ENCODE measurements around the gene YAE1. TPM values are rescaled to one million over a fixed set of nuclear protein-coding genes. Genes with fewer than 3 reads are reported as not detected.

The YAE1 gene
- total and polyA plus RNA-seq, 2 of the 13 experiments (the other 11 are each of a cell fraction or from before 2014, with no cell fraction given), result 18.7 to 28.3 TPM

GRCh38 chr7:39566023-39566921 lies at the start of gene YAE1 (continued):
- TF ChIP-seq ZNF253 (CRISPR knock-in tag; IDR thresholded peaks at IDR 0.05; ENCODE audit: borderline replicate concordance) (peak; percentile 83; the same call in 1 of the 2 replicates), ZNF207 (IDR thresholded peaks at IDR 0.05; ENCODE audit: borderline replicate concordance) (no peak), ZNF615 (CRISPR knock-in tag; IDR thresholded peaks at IDR 0.05; ENCODE audit: borderline replicate concordance) (no peak; the same call in 1 of the 2 replicates), ZFP1 (CRISPR knock-in tag; IDR thresholded peaks at IDR 0.05) (no peak), IKZF1 (IDR thresholded peaks at IDR 0.05) (no peak), ZNF703 (CRISPR knock-in tag; IDR thresholded peaks at IDR 0.05; ENCODE audit: borderline replicate concordance) (no peak), PCBP2 (optimal IDR thresholded peaks at IDR 0.05; ENCODE audit: low read depth, low read length, poor library complexity, severe bottlenecking) (no peak), ZNF563 (CRISPR knock-in tag; IDR thresholded peaks at IDR 0.05) (peak; percentile 71), ZKSCAN5 (CRISPR knock-in tag; IDR thresholded peaks at IDR 0.05) (0 out of 2 replicates have a peak, but pooled peaks have one; percentile 34), ZNF264 (CRISPR knock-in tag; IDR thresholded peaks at IDR 0.05) (peak; percentile 76), ZNF331 (CRISPR knock-in tag; IDR thresholded peaks at IDR 0.05) (0 out of 2 replicates have a peak, but pooled peaks have one; percentile 12), ATF3 (CRISPR knock-in tag; IDR thresholded peaks at IDR 0.05) (peak; percentile 9; the same call in 1 of the 2 replicates), ZNF775 (CRISPR knock-in tag; IDR thresholded peaks at IDR 0.05; ENCODE audit: borderline replicate concordance) (no peak), ZZZ3 (CRISPR knock-in tag; IDR thresholded peaks at IDR 0.05; ENCODE audit: borderline replicate concordance) (peak; percentile 78; the same call in 1 of the 2 replicates), ZC3H4 (CRISPR knock-in tag; IDR thresholded peaks at IDR 0.05; ENCODE audit: borderline replicate concordance) (no peak), ZNF883 (CRISPR knock-in tag; IDR thresholded peaks at IDR 0.05; ENCODE audit: not compliant biosample characterization) (peak; percentile 88), YY1 (IDR thresholded peaks at IDR 0.05; ENCODE audit: insufficient read depth, insufficient replicate concordance, low read depth, low read length) (peak; percentile 84), ATF5 (CRISPR knock-in tag; IDR thresholded peaks at IDR 0.05; ENCODE audit: low read depth) (no peak), MTF1 (CRISPR knock-in tag; IDR thresholded peaks at IDR 0.05) (no peak), SP4 (CRISPR knock-in tag; IDR thresholded peaks at IDR 0.05) (peak; percentile 85), GATA4 (IDR thresholded peaks at IDR 0.05; ENCODE audit: borderline replicate concordance, low read depth) (peak; percentile 80; the same call in 1 of the 2 replicates), ZKSCAN8 (CRISPR knock-in tag; IDR thresholded peaks at IDR 0.05; ENCODE audit: borderline replicate concordance) (no peak), ZBTB42 (CRISPR knock-in tag; IDR thresholded peaks at IDR 0.05) (no peak)
- TF ChIP-seq, protein P1, sequence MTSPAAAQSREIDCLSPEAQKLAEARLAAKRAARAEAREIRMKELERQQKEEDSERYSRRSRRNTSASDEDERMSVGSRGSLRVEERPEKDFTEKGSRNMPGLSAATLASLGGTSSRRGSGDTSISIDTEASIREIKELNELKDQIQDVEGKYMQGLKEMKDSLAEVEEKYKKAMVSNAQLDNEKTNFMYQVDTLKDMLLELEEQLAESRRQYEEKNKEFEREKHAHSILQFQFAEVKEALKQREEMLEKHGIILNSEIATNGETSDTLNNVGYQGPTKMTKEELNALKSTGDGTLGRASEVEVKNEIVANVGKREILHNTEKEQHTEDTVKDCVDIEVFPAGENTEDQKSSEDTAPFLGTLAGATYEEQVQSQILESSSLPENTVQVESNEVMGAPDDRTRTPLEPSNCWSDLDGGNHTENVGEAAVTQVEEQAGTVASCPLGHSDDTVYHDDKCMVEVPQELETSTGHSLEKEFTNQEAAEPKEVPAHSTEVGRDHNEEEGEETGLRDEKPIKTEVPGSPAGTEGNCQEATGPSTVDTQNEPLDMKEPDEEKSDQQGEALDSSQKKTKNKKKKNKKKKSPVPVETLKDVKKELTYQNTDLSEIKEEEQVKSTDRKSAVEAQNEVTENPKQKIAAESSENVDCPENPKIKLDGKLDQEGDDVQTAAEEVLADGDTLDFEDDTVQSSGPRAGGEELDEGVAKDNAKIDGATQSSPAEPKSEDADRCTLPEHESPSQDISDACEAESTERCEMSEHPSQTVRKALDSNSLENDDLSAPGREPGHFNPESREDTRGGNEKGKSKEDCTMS (CRISPR knock-in tag; conservative IDR thresholded peaks at IDR 0.05), result no peak
- TF ChIP-seq, protein P2, sequence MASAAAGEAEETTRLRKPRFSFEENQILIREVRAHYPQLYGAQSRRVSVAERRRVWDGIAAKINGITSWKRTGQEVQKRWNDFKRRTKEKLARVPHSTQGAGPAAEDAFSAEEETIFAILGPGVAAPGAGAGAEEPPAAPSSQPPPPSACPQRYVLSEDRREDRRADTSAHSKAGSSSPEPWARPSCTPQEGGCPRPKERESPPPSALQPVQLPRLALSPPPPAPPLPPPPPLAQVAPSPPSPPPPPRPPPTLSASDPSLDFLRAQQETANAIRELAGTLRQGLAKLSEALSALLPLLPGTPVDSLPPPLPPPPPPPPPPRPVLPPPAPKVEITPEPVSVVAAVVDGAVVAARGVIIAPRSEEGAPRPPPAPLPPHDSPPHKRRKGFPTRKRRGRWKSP (CRISPR knock-in tag; IDR thresholded peaks at IDR 0.05), result peak; percentile 85

Data from HepG2 (cell line).